Measurements from ENCODE around the gene RSPH3. TPM values are rescaled to one million over a fixed set of nuclear protein-coding genes. Genes with fewer than 3 reads are reported as not detected.
A peak's percentile ranks its signal among the peaks of the same experiment; 100 is the strongest.

The RSPH3 gene
- polyA plus RNA-seq, 1 of the 3 experiments (the other 2 are of a cell fraction) = 2.1 TPM

- no peak overlapping the region for H3K9ac ChIP-seq
- H3K4me1 ChIP-seq (ENCODE audit: control insufficient read depth in 1 of 2, insufficient read depth in 2 of 2, low read depth in 1 of 2, low read length in 1 of 2) = no peaks in the 10 kb centered on the region
- H3K27me3 ChIP-seq (ENCODE audit: insufficient read depth) = no peaks in the 10 kb centered on the region
- POLR2A ChIA-PET = no interaction called here
- H3K9me2 ChIP-seq = no peaks in the 10 kb centered on the region
- no peaks in the 10 kb centered on the region for H3K79me2 ChIP-seq (ENCODE audit: insufficient read depth)
- H3K4me2 ChIP-seq = no peak overlapping the region
- H4K20me1 ChIP-seq (ENCODE audit: insufficient read depth) = no peaks in the 10 kb centered on the region
- H3K36me3 ChIP-seq (replicated peaks in 1 of 2; ENCODE audit: control insufficient read depth in 1 of 2, insufficient read depth in 2 of 2, low read length in 1 of 2) = no peaks in the 10 kb centered on the region
- CTCF ChIA-PET = no interaction called here
- no peaks in the 10 kb centered on the region for H3K9me3 ChIP-seq
- H3F3A ChIP-seq (replicated peaks; ENCODE audit: insufficient read depth) = no peaks in the 10 kb centered on the region
- H3K27ac ChIP-seq (ENCODE audit: low read depth in 2 of 2, low read length in 1 of 2) = peak overlapping the region in 1 of 2 experiments; percentile 31; a peak in 1 of 4 replicates
- no peak overlapping the region for H3K4me3 ChIP-seq (ENCODE audit: low read depth in 2 of 2, low read length in 1 of 2)
- WGBS (ENCODE audit: low lambda C conversion rate) = 55% methylated on average over 6 of the region's 6 CpGs
- no peak for DNase-seq
- TF ChIP-seq RAD21 (IDR thresholded peaks at IDR 0.05; ENCODE audit: low read length) (no peak), CTCF (IDR thresholded peaks at IDR 0.05) (no peak), IRF3 (IDR thresholded peaks at IDR 0.05; ENCODE audit: low read depth, low read length) (no peak), PBX3 (IDR thresholded peaks at IDR 0.05) (no peak), NFIC (IDR thresholded peaks at IDR 0.05; ENCODE audit: borderline replicate concordance) (no peak), FOXJ3 (CRISPR knock-in tag; IDR thresholded peaks at IDR 0.05) (no peak), TEAD4 (IDR thresholded peaks at IDR 0.05; ENCODE audit: borderline replicate concordance, insufficient read depth) (no peak)
- H2AFZ ChIP-seq (ENCODE audit: low read depth) = no peak overlapping the region
These were observed 73.6 kb downstream of the RSPH3 start for GRCh38 chr6:158926414-158926813.

- no peak for DNase-seq
- Histone ChIP-seq H2AFZ (ENCODE audit: low read depth) (peak overlapping the region; percentile 57; the same call in 1 of the 2 replicates), H3K9ac (no peak overlapping the region), H3K9me2 (no peaks in the 10 kb centered on the region), H3K27me3 (ENCODE audit: insufficient read depth) (no peaks in the 10 kb centered on the region), H3K4me3 (ENCODE audit: low read depth in 2 of 2, low read length in 1 of 2) (no peak overlapping the region), H3K4me1 (ENCODE audit: control insufficient read depth in 1 of 2, insufficient read depth in 2 of 2, low read depth in 1 of 2, low read length in 1 of 2) (no peaks in the 10 kb centered on the region), H3F3A (replicated peaks; ENCODE audit: insufficient read depth) (no peaks in the 10 kb centered on the region), H3K79me2 (ENCODE audit: insufficient read depth) (no peaks in the 10 kb centered on the region), H4K20me1 (ENCODE audit: insufficient read depth) (no peaks in the 10 kb centered on the region), H3K27ac (ENCODE audit: low read depth in 2 of 2, low read length in 1 of 2) (no peak overlapping the region), H3K4me2 (no peak overlapping the region), H3K36me3 (replicated peaks in 1 of 2; ENCODE audit: control insufficient read depth in 1 of 2, insufficient read depth in 2 of 2, low read length in 1 of 2) (no peaks in the 10 kb centered on the region), H3K9me3 (no peaks in the 10 kb centered on the region)
- ChIA-PET POLR2A (no interaction called here), CTCF (no interaction called here)
- WGBS (ENCODE audit: low lambda C conversion rate) = 78% methylated on average over 4 of the region's 4 CpGs
- TF ChIP-seq MXI1 (IDR thresholded peaks at IDR 0.05; ENCODE audit: low read depth, low read length) = no peak
- no peak for TF ChIP-seq NRF1 (IDR thresholded peaks at IDR 0.05; ENCODE audit: low read depth, low read length)
- no peak for TF ChIP-seq IRF3 (IDR thresholded peaks at IDR 0.05; ENCODE audit: low read depth, low read length)
- no peak for TF ChIP-seq CTCF (IDR thresholded peaks at IDR 0.05)
- TF ChIP-seq TCF12 (IDR thresholded peaks at IDR 0.05) = no peak
- TF ChIP-seq POLR2AphosphoS5 (IDR thresholded peaks at IDR 0.05; ENCODE audit: low read depth, low read length) = no peak
- TF ChIP-seq EZH2phosphoT487 (IDR thresholded peaks at IDR 0.05; ENCODE audit: borderline replicate concordance, low read depth) = no peak
- TF ChIP-seq USF2 (IDR thresholded peaks at IDR 0.05; ENCODE audit: borderline replicate concordance, low read depth, low read length) = no peak
These were observed 75.2 kb downstream of the RSPH3 start for GRCh38 chr6:158924499-158925455.

Data from SK-N-SH (cell line).